Melanocyte of skin (primary cell): Measurements from ENCODE around the gene MATN3. TPM values are rescaled to one million over a fixed set of nuclear protein-coding genes. Genes with fewer than 3 reads are reported as not detected.

Experiments used
- total RNA-seq, 2 donors: library from RNA; depleted of rRNA; stranded (reverse); fragments of >200 nt; gene quantifications; 2 replicates each; pipeline ENCODE4 v1.2.3, GENCODE V29; 2012

The MATN3 gene
- total RNA-seq, result 1 to 10 TPM; 1.0 to 1.3 TPM

GRCh38 chr2:20012282-20013125, at the start of gene MATN3:
MATN3 (minus strand) TSS chr2:20012668; CDS start chr2:20012631, 37 bp downstream.

DNA sequence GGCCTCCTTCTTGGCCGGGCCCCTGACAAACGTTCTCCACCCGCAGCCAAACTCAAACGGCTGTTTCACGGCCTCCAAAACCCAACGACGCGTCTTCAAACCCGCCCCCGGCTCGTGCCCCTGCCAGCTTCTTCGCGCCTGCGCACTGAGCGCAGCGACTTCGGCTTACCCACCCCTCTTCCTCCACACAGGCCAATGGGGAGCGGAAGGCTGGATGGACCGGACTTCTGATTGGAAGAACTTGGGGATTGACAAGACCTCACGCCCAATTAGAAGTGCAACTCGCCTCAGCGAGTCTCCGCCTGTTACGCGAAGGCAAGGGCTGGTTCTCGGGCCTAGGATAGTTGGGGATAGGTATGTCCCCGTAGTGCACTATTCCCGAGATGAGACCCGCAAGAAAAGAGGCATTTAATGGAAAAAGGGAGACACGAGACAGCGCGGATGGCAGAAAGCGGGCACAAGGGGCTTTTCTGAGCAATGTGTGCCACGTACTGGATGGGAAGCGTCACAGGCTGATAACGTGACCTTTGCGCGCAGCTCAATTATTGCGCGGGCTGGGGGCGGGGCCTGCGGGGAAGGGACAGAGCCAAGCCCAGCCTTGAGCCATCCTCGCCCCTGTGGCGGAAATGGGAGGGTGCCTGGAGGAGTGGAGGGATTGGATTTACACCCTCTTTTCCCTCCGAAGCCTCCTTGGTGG, 39.2 kb upstream of the MATN3 start, which contains the start of gene LAPTM4A:
TSS of gene LAPTM4A (minus strand) at position 97 of the 697 bp plus-strand sequence. CDS start 108 bp downstream, outside the sequence.

DNA sequence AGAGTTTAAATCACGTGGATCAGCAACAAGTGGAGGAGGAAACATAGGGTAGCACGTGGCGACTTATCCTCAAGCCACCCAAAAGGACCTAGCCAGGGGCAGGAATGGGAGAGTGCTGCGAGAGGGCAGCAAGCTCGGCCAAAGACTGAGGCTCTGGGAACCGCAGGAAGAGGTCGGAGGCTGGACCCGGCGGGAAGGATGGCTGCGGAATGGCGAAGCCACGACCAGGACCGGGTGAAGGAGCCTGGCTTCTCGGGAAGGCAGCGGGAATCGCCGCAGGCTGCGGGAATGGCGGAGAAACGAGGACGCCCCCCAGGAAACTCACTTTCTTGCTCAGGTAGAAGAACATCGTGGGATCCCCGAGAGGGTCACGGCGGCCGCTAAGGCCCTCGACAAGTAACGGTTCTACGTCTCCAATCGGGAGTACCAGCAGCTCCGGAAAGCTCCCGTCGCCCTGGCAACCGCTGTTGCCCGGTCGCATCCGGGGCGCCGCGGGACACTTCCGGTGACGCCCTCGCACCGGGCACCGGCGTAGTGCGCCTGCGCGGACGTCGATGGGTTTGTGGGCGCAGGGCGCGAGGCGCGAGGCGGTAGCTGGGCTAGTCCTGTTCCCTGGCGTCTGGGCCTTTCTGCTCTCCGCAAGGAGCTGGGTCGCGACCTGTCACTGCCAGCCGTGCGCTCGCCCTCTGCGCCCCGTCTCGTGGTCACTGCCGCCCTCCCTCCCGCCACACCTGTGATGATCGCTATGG, 22.6 kb downstream of the MATN3 start, which contains the start of gene WDR35:
TSS of gene WDR35 (minus strand) at position 439 of the 749 bp plus-strand sequence. CDS start at position 349, 90 bp downstream.

Other genes with a start within 250 kb of the MATN3 start
- gene TTC32, start 110.7 kb downstream of the MATN3 start, total RNA-seq, result 1 to 10 TPM; 7.7 to 9.6 TPM
- gene WDR35, start 22.6 kb downstream of the MATN3 start, total RNA-seq, result 10 to 100 TPM; 16.9 to 24.0 TPM
- gene LAPTM4A, start 39.0 kb upstream of the MATN3 start, total RNA-seq, result 100 to 1,000 TPM; 106 to 125 TPM
- gene SDC1, start 212.5 kb upstream of the MATN3 start, total RNA-seq, result 10 to 100 TPM in 1 of 2 donors, 1 to 10 TPM in 1; 6.5 to 11.7 TPM